ENCODE measurements around the gene PRSS33. TPM values are rescaled to one million over a fixed set of nuclear protein-coding genes. Genes with fewer than 3 reads are reported as not detected.
A peak's percentile ranks its signal among the peaks of the same experiment; 100 is the strongest.

PRSS33 gene
- total RNA-seq, 1 donor from 2014 or later: 15.4 TPM

GRCh38 chr16:2824626-2825025 is 37.3 kb upstream of the PRSS33 start:
- H3K4me3 ChIP-seq: no peak overlapping the region
- no peak for TF ChIP-seq CTCF (IDR thresholded peaks at IDR 0.05)
- no peak overlapping the region for H3K27ac ChIP-seq
- intact Hi-C loops (cut with DNase I): no loop called here
- H3K9me3 ChIP-seq: no peaks in the 10 kb centered on the region
- H3K36me3 ChIP-seq: no peaks in the 10 kb centered on the region
- no peaks in the 10 kb centered on the region for H3K27me3 ChIP-seq
- H3K4me1 ChIP-seq: no peaks in the 10 kb centered on the region
- DNase-seq (ENCODE audit: low spot score in 2 of 2): peak in 1 of 2 donors; percentile 2

- intact Hi-C loops (cut with DNase I): no loop called here
- H3K27me3 ChIP-seq: no peaks in the 10 kb centered on the region
- no peaks in the 10 kb centered on the region for H3K9me3 ChIP-seq
These were observed 35.1 kb upstream of the PRSS33 start for GRCh38 chr16:2822496-2822895.

GRCh38 chr16:2822158-2822495 is 34.8 kb upstream of the PRSS33 start:
- intact Hi-C loops (cut with DNase I): no loop called here

More at GRCh38 chr16:2822496-2822895, 35.1 kb upstream of the PRSS33 start:
- Histone ChIP-seq H3K4me3 (no peak overlapping the region), H3K36me3 (no peaks in the 10 kb centered on the region), H3K4me1 (no peaks in the 10 kb centered on the region), H3K27ac (no peak overlapping the region)
- no peak for TF ChIP-seq CTCF (IDR thresholded peaks at IDR 0.05)
- no peak for DNase-seq (ENCODE audit: low spot score in 2 of 2)

GRCh38 chr16:2821487-2822157 is 34.3 kb upstream of the PRSS33 start:
- TF ChIP-seq CTCF (IDR thresholded peaks at IDR 0.05): no peak
- no peaks in the 10 kb centered on the region for H3K4me1 ChIP-seq
- H3K4me3 ChIP-seq: no peak overlapping the region
- H3K27me3 ChIP-seq: no peaks in the 10 kb centered on the region
- H3K27ac ChIP-seq: no peak overlapping the region
- intact Hi-C loops (cut with DNase I): no loop called here
- DNase-seq (ENCODE audit: low spot score in 2 of 2): no peak
- H3K36me3 ChIP-seq: no peaks in the 10 kb centered on the region
- no peaks in the 10 kb centered on the region for H3K9me3 ChIP-seq

More at GRCh38 chr16:2822158-2822495, 34.8 kb upstream of the PRSS33 start:
- H3K27me3 ChIP-seq: no peaks in the 10 kb centered on the region
- no peak overlapping the region for H3K4me3 ChIP-seq
- H3K36me3 ChIP-seq: no peaks in the 10 kb centered on the region
- DNase-seq (ENCODE audit: low spot score in 2 of 2): no peak
- no peaks in the 10 kb centered on the region for H3K9me3 ChIP-seq
- H3K27ac ChIP-seq: no peak overlapping the region
- H3K4me1 ChIP-seq: no peaks in the 10 kb centered on the region
- TF ChIP-seq CTCF (IDR thresholded peaks at IDR 0.05): no peak

- Histone ChIP-seq H3K4me1 (no peaks in the 10 kb centered on the region), H3K36me3 (no peaks in the 10 kb centered on the region), H3K27ac (no peak overlapping the region), H3K9me3 (no peaks in the 10 kb centered on the region), H3K4me3 (no peak overlapping the region), H3K27me3 (no peaks in the 10 kb centered on the region)
- no peak for DNase-seq (ENCODE audit: low spot score in 2 of 2)
- TF ChIP-seq CTCF (IDR thresholded peaks at IDR 0.05): no peak
- intact Hi-C loops (cut with DNase I): no loop called here
These were observed 33.6 kb upstream of the PRSS33 start for GRCh38 chr16:2820836-2821486.

Data from ascending aorta (tissue), 2 donors.